ENCODE measurements around the gene TUFT1. TPM values are rescaled to one million over a fixed set of nuclear protein-coding genes. Genes with fewer than 3 reads are reported as not detected.
A peak's percentile ranks its signal among the peaks of the same experiment; 100 is the strongest.

TUFT1 gene
- total RNA-seq, 1 donor from 2014 or later = 4.8 TPM

GRCh38 chr1:151537112-151537511 lies 3.0 kb upstream of the TUFT1 start:
- peak in 1 of 2 donors; percentile 85 for DNase-seq (ENCODE audit: low read depth in 2 of 2)

- peak; percentile 46 to 92 for DNase-seq (ENCODE audit: low read depth in 2 of 2)
Observed at GRCh38 chr1:151539321-151540020, 638 bp upstream of the TUFT1 start.

GRCh38 chr1:151540982-151541377 lies 871 bp downstream of the TUFT1 start:
- DNase-seq (ENCODE audit: low read depth in 2 of 2) = peak in 1 of 2 donors; percentile 9

GRCh38 chr1:151541752-151542151 lies 1.6 kb downstream of the TUFT1 start:
- DNase-seq (ENCODE audit: low read depth in 2 of 2) = no peak

GRCh38 chr1:151542710-151543129 lies 2.6 kb downstream of the TUFT1 start:
- DNase-seq (ENCODE audit: low read depth in 2 of 2) = peak in 1 of 2 donors; percentile 60

- peak in 1 of 2 donors; percentile 23 for DNase-seq (ENCODE audit: low read depth in 2 of 2)
Observed at GRCh38 chr1:151545542-151545941, 5.4 kb downstream of the TUFT1 start.

GRCh38 chr1:151546011-151546925 lies 6.2 kb downstream of the TUFT1 start:
- DNase-seq (ENCODE audit: low read depth in 2 of 2) = no peak

GRCh38 chr1:151547119-151547899 lies 7.2 kb downstream of the TUFT1 start:
- peak; percentile 82 to 86 for DNase-seq (ENCODE audit: low read depth in 2 of 2)

GRCh38 chr1:151547900-151548230 lies 7.8 kb downstream of the TUFT1 start:
- no peak for DNase-seq (ENCODE audit: low read depth in 2 of 2)

GRCh38 chr1:151549199-151549598 lies 9.1 kb downstream of the TUFT1 start:
- DNase-seq (ENCODE audit: low read depth in 2 of 2) = no peak

GRCh38 chr1:151553659-151554058 lies 13.6 kb downstream of the TUFT1 start:
- no peak for DNase-seq (ENCODE audit: low read depth in 2 of 2)

GRCh38 chr1:151556052-151556451 lies 15.9 kb downstream of the TUFT1 start:
- DNase-seq (ENCODE audit: low read depth in 2 of 2) = no peak

- DNase-seq (ENCODE audit: low read depth in 2 of 2) = no peak
Observed at GRCh38 chr1:151562661-151563060, 22.6 kb downstream of the TUFT1 start.

- no peak for DNase-seq (ENCODE audit: low read depth in 2 of 2)
Observed at GRCh38 chr1:151563376-151563775, 23.3 kb downstream of the TUFT1 start.

- no peak for DNase-seq (ENCODE audit: low read depth in 2 of 2)
Observed at GRCh38 chr1:151565502-151566189, 25.5 kb downstream of the TUFT1 start.

- no peak for DNase-seq (ENCODE audit: low read depth in 2 of 2)
Observed at GRCh38 chr1:151568626-151569088, 28.5 kb downstream of the TUFT1 start.

GRCh38 chr1:151570819-151571218 lies 30.7 kb downstream of the TUFT1 start:
- DNase-seq (ENCODE audit: low read depth in 2 of 2) = no peak

- DNase-seq (ENCODE audit: low read depth in 2 of 2) = peak in 1 of 2 donors; percentile 75
Observed at GRCh38 chr1:151574575-151575529, 34.7 kb downstream of the TUFT1 start.

GRCh38 chr1:151577173-151577572 lies 37.1 kb downstream of the TUFT1 start:
- no peak for DNase-seq (ENCODE audit: low read depth in 2 of 2)

- DNase-seq (ENCODE audit: low read depth in 2 of 2) = no peak
Observed at GRCh38 chr1:151578941-151579340, 38.8 kb downstream of the TUFT1 start.
